HG03095 (cell line): ENCODE data around the gene BCL2L12.
A peak's percentile ranks its signal among the peaks of the same experiment; 100 is the strongest.
"Not testable (repeated sequence)": the region's sequence is repeated elsewhere in the genome, so short reads cannot be mapped to it uniquely, and the experiment has no call there.

ENCODE experiments used
- ATAC-seq: cut with Tn5 transposase; IDR thresholded peaks from one replicate; pipeline ENCODE4 v1.9.1; 2021; ENCODE audit warnings: moderate library complexity; ENCODE audit not compliant: unreplicated experiment

Gene BCL2L12, protein sequence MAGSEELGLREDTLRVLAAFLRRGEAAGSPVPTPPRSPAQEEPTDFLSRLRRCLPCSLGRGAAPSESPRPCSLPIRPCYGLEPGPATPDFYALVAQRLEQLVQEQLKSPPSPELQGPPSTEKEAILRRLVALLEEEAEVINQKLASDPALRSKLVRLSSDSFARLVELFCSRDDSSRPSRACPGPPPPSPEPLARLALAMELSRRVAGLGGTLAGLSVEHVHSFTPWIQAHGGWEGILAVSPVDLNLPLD

GRCh38 chr19:49665351-49666119 is at the start of gene BCL2L12, which contains the start of gene IRF3:
TSS of gene BCL2L12 (plus strand) at chr19:49665933. CDS start at chr19:49666693, 760 bp downstream.
TSS of gene IRF3 (minus strand) at chr19:49665857. CDS start at chr19:49664838, 1,019 bp downstream.
- ATAC-seq = peak; percentile 75

DNA sequence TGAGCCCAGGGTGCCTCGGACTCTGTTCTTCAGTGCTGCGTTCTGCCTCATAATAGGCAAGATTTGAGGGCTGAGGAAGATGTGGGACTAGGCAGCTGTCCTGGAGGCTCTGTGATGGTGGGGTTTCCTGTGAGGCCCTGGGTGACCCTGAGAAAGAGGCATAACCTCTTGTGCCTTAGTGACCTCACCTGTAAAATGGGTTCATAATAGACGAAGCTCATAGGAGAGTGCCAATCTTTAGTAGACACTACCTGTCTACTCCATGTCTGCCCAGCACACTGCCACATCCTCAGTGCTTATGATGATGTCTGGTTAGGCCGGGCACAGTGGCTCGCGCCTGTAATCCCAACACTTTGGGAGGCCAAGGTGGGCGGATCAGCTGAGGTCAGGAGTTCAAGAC is 49.2 kb upstream of the BCL2L12 start:
- no peak for ATAC-seq

- ATAC-seq = no peak
Observed at GRCh38 chr19:49616945-49617344, 48.8 kb upstream of the BCL2L12 start.

- not testable (repeated sequence) for ATAC-seq
Observed at GRCh38 chr19:49617860-49618259, 47.9 kb upstream of the BCL2L12 start.

DNA sequence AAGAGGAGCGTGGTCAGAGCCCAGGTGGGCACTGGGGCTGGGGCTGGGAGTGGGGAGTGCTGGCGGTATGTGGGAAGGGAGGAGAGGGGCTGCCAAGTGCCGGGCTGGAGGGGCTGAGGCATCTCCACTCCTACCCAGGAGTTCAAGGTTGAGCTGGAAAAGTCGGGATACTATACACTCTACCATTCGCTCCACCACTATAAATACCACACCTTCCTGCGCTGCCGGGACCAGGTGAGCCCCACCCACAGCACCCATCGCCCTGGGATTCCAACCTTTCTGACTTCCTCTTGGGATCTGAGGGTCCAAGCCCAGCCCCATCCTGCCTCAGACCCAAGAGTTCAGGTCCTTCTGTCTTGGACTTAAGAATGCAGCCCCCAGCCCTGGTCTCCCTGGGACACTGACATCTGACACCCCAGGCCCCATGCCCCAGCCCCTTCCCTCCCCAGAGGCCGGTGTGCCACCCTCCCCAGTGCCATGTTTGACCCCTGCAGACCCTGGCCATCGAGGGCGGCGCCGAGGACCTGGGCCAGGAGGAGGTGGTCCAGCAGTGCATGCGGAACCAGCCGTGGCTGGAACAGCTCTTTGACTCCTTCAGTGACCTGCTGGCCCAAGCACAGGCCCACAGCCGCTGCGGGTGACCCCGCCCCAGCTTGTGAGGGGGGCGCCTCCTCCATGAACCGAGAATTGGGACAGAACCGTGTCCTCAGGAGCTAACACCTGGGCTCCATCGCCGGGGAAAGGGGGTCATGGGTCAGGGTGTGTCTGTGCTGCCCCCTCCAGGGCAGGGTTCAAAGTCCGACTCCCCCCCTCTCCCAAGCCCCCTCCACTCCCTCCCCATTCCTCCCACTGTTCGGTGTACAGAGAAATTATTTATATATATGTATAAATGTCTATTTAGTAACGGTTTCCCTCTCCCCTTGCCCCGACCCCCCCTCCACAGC is 40.5 kb upstream of the BCL2L12 start:
- no peak for ATAC-seq

- ATAC-seq = no peak
Observed at GRCh38 chr19:49626226-49626625, 39.5 kb upstream of the BCL2L12 start.

- ATAC-seq = no peak
Observed at GRCh38 chr19:49629659-49630058, 36.1 kb upstream of the BCL2L12 start.

GRCh38 chr19:49631014-49631588 is 34.6 kb upstream of the BCL2L12 start:
- no peak for ATAC-seq

GRCh38 chr19:49631610-49632192 is 34.0 kb upstream of the BCL2L12 start:
- no peak for ATAC-seq

DNA sequence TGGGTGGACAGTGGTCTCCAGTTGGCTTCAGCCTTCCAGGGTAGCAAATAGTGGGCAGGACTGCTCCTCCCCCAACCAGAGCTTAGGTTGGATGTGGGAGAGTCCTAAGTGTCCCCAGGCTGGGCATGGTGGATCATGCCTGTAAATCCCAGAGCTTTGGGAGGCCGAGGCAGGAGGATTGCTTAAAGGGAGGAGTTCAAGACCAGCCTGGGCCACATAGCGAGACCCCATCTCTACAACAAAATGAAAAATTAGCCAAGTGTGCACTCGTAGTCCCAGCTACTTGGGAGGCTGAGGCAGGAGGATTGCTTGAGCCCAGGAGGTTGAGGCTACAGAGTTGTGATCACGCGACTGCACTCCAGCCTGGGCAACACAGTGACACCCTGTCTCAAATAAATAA is 33.2 kb upstream of the BCL2L12 start:
- no peak for ATAC-seq

DNA sequence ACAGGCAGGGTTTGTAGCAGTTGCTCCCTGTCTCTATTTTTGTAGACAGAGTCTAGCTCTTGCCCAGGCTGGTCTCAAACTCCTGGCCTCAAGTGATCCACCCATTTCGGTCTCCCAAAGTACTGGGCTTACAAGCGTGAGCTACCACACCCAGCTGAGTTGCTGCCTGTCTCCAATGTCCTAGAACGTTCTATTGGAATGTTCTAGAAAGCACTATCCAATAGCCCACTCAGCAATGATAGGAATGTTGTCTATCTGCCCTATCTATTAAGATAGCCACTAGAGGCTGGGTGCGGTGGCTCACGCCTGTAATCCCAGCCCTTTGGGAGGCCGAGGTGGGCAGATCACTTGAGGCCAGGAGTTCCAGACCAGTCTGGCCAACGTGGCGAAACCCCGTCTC is 32.5 kb upstream of the BCL2L12 start:
- not testable (repeated sequence) for ATAC-seq

DNA sequence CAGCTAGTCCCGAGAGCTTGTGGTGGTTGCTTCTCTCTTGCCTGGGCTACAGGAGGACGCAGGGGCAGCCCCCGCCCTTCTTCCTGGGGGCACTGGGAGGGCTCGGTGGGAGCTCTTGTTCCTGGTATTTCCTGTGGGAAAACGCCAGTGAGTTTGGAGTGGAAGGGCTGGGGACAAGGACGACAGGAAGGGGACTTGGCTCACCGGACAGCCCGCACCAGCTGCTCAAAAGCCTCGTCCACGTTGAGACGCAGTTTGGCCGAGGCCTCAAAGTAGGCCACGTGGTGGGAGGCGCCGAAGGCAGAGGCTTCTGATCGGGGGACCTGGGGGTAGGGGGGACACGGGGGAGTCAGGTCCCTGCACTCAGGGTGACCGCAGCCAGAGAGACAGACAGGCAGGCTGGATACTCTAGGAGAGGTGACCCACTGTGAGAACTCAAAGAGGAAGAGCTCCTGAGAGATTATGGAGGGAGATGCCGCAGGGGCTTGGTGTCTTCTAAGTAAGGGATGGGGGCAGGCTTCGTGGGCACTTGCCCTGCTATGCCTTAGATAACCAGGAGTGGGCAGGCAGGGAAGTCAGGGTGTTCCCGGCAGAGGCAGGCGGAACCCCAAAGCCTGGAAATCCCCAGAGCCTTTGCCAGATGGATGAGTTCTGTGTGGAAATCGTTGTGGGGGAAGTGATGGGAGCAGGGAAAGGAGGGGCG is 30.1 kb upstream of the BCL2L12 start:
- ATAC-seq = no peak

DNA sequence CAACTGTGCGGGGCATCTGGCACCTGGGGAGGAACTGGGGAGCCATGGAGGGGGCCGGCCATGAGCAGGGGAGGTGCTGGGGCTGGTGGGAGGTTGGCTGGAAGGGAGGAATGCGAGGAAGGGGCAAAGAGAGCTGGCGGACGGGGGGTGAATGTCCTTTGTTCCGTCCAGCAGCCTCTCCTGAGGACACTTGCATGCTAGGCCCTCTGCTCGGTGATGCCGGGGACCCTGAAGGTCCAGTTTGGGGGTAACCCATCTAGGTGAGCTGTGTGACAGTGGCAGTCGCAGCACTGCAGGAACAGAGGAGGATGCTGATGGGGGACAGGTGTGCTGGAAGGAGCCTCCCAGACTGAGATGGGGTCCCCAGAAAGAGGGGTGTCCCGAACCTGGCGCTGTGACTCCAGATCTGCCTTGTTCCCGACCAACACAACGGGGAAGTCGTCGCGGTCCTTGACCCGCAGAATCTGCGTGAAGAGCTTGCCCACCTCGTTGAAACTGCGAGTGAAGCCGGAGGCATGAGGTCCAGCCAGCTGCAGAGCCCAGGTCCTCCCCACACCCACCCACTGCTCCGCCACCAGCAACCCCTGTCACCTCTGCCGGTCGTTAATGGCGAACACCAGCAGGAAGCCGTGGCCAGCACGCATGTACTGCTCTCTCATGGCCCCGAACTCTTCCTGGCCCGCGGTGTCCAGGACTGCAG is 29.4 kb upstream of the BCL2L12 start:
- no peak for ATAC-seq

GRCh38 chr19:49637821-49638738 is 27.7 kb upstream of the BCL2L12 start:
- ATAC-seq = no peak

GRCh38 chr19:49639401-49640112 is 26.2 kb upstream of the BCL2L12 start:
- no peak for ATAC-seq

GRCh38 chr19:49640113-49640898 is 25.4 kb upstream of the BCL2L12 start, which contains the start of gene RRAS:
TSS of gene RRAS (minus strand) at chr19:49640143. CDS start at chr19:49640098, 45 bp downstream.
- ATAC-seq = peak; percentile 53
